Mononuclear cell (primary cell): ENCODE results near the gene ZNF385C. TPM values are rescaled to one million over a fixed set of nuclear protein-coding genes. Genes with fewer than 3 reads are reported as not detected.
"Not testable (repeated sequence)": the region's sequence is repeated elsewhere in the genome, so short reads cannot be mapped to it uniquely, and the experiment has no call there.

Source experiments
- H3K27me3 ChIP-seq: 2 replicates; pipeline ENCODE4 v1.6.0; 2011; ENCODE audit warnings: low read length, control low read depth; ENCODE audit not compliant: insufficient read depth
- H3K4me1 ChIP-seq: 2 replicates; pipeline ENCODE4 v1.5.1; 2011; ENCODE audit warnings: mild to moderate bottlenecking, low read length, control low read depth; ENCODE audit not compliant: insufficient read depth
- H3K4me3 ChIP-seq: 2 replicates; pipeline ENCODE4 v1.5.1; 2011; ENCODE audit warnings: mild to moderate bottlenecking, low read length, moderate library complexity
- H3K9me3 ChIP-seq: 2 replicates; pipeline ENCODE4 v1.5.1; 2011; ENCODE audit warnings: low read depth, mild to moderate bottlenecking, control low read depth, low read length
- total RNA-seq: library from RNA; depleted of rRNA; stranded (reverse); fragments of >200 nt; gene quantifications from one replicate; pipeline ENCODE4 v1.2.3, GENCODE V29; 2012

Gene ZNF385C
- total RNA-seq, 1 donor, result 0.10 TPM

DNA sequence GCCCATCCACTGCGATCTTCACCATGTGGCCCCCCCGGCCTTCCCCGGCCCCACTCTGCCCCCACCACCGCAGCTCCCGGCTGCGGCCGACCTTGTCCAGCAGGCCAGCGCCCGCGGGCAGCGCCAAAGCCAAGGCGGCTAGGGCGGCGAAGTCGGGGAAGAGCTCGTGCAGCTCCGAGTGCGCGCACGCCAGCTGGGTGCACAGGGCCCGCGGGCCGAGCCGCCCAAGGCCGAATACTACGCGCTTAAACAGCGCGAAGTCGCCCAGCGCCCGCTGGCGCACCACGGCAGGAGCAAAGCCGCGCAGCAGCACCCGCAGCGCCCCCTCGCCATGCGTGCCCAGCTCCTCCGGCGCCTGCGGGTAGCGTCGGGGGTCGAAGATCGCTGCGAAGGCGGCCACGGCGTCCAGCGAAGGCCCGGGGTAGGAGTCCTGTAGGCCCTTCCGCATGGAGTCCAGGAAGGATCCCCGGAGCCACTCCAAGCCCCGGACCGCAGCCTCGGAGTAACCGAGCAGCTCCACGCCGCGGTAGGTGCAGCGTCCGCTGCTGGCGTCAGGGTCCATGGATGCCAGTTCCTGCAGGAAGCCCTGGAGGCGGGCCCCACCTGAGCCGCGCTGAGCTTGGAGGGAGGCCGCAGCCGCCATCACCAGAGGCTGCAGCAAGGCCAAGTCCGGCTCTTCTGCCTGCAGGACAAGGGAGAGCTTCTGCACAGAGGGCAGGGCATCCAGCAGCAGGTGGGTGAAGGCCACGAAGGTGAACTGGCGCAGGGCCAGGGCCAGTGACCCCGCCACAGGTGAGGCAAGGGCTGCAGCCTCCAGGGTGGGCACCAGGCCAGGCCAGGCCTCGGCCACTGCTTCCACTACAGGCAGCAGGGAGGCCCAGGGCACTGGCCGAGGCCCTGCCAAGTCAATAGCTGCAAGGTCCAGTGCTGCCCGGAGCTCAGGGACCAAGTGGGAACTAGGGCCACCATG is 58.2 kb downstream of the ZNF385C start:
- H3K27me3 ChIP-seq, result no peaks in the 10 kb centered on the region
- no peaks in the 10 kb centered on the region for H3K4me1 ChIP-seq
- H3K9me3 ChIP-seq, result no peaks in the 10 kb centered on the region
- no peak overlapping the region for H3K4me3 ChIP-seq

DNA sequence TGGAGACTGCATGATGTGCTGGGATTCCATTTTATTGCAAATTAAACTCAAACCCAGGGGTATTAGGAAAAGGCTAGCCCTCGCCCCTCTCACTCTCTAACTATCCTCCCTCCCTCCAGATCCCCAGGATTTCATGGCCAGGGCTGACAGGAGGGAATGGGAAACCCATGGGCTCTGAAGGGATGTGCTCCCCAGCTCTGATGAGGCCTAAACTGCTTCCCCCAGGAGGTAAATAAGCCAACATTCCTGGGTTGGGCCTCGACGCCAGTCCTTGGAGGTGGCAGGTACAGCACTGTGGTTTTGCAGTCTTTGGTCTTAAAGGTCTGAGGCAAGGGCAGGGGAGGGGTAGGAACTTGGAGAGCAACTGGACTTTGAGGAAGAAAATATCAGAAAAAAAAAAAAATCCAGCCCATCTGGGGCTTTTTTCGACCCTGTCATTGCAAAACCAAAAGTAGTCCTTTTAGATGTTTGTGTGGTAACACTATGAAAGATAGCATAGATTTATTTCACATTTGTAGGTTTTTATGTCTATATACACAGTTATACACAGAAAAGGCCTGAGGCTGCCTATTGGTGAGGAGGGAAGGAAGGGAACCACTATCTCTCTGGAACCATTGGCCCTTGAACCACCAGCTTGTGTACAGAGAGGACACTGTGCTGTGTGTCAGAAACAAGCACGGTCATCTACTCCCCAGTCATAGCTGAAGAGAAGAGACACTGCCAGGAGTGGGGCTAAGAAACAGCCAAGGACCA is 59.9 kb downstream of the ZNF385C start:
- Histone ChIP-seq H3K4me1 (no peaks in the 10 kb centered on the region), H3K27me3 (no peaks in the 10 kb centered on the region), H3K9me3 (no peaks in the 10 kb centered on the region), H3K4me3 (no peak overlapping the region)

DNA sequence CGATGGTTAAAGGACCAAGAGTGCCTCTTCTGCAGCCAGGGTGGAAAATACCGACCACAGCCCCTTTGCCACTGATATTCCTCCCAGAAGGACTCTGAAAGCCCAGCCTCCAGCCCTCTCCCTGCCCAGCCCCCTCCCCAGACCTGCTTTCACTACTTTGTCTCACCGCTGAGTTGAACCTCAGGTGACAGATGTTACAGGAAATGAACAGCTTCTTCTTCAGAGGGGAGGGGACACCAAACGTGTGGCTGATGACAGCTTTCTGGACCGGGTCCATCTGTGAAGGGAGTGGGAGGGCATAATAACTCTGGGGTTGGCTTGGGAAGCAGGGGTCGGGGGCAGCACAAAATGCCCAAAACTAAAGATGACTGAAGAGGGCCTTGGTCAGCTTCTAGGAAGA is 64.2 kb downstream of the ZNF385C start:
- no peaks in the 10 kb centered on the region for H3K27me3 ChIP-seq
- no peaks in the 10 kb centered on the region for H3K4me1 ChIP-seq
- H3K9me3 ChIP-seq, result no peaks in the 10 kb centered on the region
- H3K4me3 ChIP-seq, result no peak overlapping the region

DNA sequence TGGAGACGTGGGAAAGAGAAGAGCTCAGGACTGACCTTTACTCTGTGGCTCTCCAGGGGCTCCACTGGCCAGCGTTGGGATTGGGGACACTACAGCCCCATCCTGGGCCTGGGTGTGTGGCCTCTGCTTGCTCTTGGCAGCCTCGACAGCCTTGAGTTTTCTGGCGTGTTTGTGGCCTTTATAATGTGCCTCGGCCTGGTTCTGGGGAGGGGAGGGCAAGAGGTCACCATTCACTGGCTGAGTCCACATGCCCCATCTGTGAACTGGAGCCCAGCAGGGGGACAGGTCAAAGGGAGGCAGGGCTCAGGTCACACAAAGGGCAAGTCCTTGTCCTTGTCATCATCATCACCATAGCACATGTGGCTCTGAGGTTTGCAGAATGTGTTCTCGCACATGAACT is 66.7 kb downstream of the ZNF385C start:
- Histone ChIP-seq H3K4me3 (no peak overlapping the region), H3K27me3 (no peaks in the 10 kb centered on the region), H3K9me3 (no peaks in the 10 kb centered on the region), H3K4me1 (peaks cover 7% of the 10 kb centered on the region)

- Histone ChIP-seq H3K4me1 (peaks cover 29% of the 10 kb centered on the region), H3K4me3 (no peak overlapping the region), H3K27me3 (no peaks in the 10 kb centered on the region), H3K9me3 (no peaks in the 10 kb centered on the region)
These were observed 69.5 kb downstream of the ZNF385C start for GRCh38 chr17:42028791-42029127.

GRCh38 chr17:42027961-42028790 is 70.1 kb downstream of the ZNF385C start:
- H3K27me3 ChIP-seq, result no peaks in the 10 kb centered on the region
- no peak overlapping the region for H3K4me3 ChIP-seq
- peaks cover 35% of the 10 kb centered on the region for H3K4me1 ChIP-seq
- no peaks in the 10 kb centered on the region for H3K9me3 ChIP-seq

DNA sequence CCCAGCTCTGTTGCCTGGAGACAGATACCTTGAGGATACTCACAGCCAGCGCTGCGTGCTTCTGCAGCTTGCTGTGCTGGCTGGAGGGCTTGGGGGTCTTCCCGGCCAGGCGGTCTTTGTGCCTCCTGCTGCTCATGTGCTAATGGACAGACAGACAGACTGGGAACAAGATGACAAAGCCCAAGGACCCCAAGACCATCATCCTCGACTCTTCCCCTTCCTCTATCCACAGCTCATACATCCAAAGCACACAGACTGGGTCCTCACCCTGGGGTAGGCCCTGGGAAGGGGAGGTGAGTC is 70.7 kb downstream of the ZNF385C start:
- Histone ChIP-seq H3K4me1 (peaks cover 41% of the 10 kb centered on the region), H3K9me3 (no peaks in the 10 kb centered on the region), H3K4me3 (no peak overlapping the region), H3K27me3 (no peaks in the 10 kb centered on the region)

DNA sequence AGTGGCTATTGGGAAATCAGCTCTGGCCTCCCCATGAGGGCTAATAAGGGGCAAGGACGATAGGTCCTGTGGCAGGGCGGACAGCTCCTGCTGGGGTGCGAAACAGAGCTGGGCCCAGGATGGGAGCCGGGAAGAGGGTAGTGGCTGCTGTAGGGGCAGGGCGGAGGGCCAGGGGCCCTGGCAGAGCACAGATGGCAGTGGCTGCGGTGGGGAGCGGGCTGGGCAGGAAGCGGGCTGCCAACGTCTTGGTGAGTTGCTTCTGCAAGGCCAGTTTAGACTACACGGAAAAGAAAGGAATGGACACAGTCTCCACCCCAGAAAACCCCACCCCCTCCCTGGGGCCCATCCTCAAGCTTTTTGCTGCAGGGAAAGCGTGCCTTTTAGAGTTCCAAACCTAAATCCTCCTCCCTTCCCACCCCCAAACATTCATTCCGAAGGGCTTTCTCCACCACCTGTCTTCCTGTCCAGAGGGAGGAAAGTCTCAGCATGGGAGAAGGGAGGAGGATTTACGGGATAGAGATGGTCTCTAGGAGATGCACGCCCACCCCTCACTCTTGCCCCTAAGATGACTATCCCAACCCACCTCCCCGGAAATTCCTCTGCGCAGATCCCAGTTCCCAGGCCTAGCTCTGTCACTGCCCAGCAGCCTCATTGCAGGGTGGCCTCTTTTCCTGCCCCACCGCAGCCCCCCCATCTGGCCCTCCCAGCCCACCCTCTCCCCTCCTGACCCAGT is 71.2 kb downstream of the ZNF385C start:
- Histone ChIP-seq H3K4me1 (peaks cover 45% of the 10 kb centered on the region), H3K27me3 (no peaks in the 10 kb centered on the region), H3K4me3 (no peak overlapping the region), H3K9me3 (no peaks in the 10 kb centered on the region)

DNA sequence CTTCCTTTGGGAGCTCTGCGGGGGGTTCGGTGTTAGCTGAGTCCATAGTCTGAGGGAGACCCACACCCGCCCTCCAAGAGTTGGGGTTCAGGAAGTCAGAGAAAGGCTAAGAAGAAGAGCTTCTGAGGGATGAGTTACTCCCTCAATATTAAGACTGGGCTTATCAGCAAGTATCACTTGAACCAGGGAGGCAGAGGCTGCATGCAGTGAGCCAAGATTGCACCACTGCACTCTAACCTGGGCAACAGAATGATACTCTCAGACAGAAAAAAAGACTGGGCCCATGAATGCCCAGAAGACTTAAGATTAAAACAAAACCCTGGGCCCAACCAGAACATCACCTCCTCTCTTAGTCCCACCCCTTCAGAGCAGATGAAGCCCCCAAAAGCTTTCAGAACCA is 72.3 kb downstream of the ZNF385C start:
- Histone ChIP-seq H3K9me3 (no peaks in the 10 kb centered on the region), H3K4me1 (peaks cover 53% of the 10 kb centered on the region)

DNA sequence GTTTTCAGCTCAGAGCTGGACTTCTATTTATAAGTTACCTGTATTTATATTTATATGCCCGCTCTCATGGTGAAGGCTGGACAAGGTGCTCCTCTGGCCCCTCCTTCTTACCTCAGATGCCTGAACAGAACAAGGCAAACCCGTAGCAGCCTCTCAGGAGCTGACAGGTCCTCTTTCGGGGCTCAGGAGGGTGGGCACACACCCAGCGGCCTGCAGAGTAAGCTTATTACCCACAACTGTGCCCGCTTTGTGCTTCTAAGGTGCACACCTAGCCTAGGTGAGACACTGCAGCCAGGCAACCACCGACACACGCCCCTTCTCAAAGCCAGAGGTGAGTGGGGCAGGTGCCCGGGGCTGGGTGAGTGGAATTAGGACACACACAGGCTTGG is 73.1 kb downstream of the ZNF385C start:
- no peaks in the 10 kb centered on the region for H3K27me3 ChIP-seq
- H3K9me3 ChIP-seq, result no peaks in the 10 kb centered on the region
- H3K4me3 ChIP-seq, result no peak overlapping the region
- H3K4me1 ChIP-seq, result peaks cover 60% of the 10 kb centered on the region

More for the DNA sequence above, 72.3 kb downstream of the ZNF385C start:
- Histone ChIP-seq H3K4me3 (no peak overlapping the region), H3K27me3 (no peaks in the 10 kb centered on the region)

DNA sequence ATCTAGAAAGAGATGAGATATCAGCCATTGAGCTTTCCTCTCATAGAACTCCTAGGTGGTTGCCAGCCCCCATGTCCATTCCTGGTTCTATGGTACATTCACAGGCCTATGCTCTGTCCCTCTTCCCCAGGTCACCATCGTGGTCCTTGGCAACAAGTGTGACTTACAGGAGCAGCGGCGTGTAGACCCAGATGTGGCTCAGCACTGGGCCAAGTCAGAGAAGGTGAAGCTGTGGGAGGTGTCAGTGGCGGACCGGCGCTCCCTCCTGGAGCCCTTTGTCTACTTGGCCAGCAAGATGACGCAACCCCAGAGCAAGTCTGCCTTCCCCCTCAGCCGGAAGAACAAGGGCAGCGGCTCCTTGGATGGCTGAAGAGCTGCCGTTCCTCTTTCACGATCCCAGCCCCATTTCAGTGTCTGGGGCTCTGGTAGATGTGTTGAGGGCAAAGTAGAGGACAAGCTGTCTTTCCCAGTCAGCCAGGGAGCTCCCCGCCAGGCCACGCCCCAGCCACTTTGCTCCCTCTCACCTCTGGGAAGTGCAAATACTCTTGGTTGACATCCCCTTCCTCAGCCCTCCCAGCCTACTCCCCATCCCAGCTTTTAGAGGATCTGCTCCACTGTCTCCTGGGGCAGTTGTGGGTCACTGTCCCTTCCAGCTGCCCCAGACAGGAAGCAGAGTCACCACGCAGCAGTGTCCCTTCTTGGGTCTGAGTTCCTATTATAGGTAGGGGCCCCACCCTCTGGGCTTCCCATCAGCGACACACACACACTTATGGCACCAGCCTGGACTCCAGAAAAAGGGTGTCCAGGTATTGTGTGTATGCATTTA is 74.5 kb downstream of the ZNF385C start:
- Histone ChIP-seq H3K4me3 (no peak overlapping the region), H3K27me3 (no peaks in the 10 kb centered on the region), H3K4me1 (peaks cover 67% of the 10 kb centered on the region), H3K9me3 (no peaks in the 10 kb centered on the region)

GRCh38 chr17:42020845-42021244 is 77.4 kb downstream of the ZNF385C start:
- H3K9me3 ChIP-seq, H3K27me3 ChIP-seq: not testable (repeated sequence)
- Histone ChIP-seq H3K4me1 (peaks cover 75% of the 10 kb centered on the region), H3K4me3 (peak overlapping the region; percentile 86)

GRCh38 chr17:42019509-42020404 is 78.5 kb downstream of the ZNF385C start, which contains the start of gene NKIRAS2:
Gene NKIRAS2, plus strand, starts transcription at chr17:42020090. Its CDS starts 1,488 bp downstream, at chr17:42021578.
- peak within 1 kb of the TSS; percentile 86 for H3K4me3 ChIP-seq
- H3K4me1 ChIP-seq, result peaks cover 77% of the 10 kb centered on the region
- no peaks in the 10 kb centered on the region for H3K27me3 ChIP-seq
- no peaks in the 10 kb centered on the region for H3K9me3 ChIP-seq
